Measurements from ENCODE around the gene CNIH2.
"Not testable (repeated sequence)": the region's sequence is repeated elsewhere in the genome, so short reads cannot be mapped to it uniquely, and the experiment has no call there.

The CNIH2 gene

DNA sequence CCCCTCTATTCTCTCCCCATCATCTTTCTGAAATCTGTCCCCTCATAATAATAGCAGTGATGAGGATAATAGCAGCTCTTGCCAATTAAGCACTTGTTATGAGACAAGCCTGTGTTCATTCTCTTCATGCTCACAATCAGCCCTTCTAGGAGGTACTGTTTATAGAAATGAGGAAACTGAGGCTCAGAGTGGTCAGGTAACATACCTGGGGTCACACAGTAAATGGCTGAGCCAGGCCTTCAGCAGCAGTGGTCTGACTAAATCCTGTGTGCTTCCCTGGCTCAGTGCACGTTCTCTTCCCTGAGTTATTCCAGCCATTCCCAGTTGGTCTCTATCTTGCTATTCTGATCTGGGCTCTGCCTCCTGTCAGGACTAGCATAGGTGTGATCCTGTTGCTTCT lies 3.8 kb upstream of the CNIH2 start (continued):
- no peak for TF ChIP-seq KLF7 (tag by site-specific recombination; IDR thresholded peaks at IDR 0.05; ENCODE audit: borderline replicate concordance)
- TF ChIP-seq, protein P1, sequence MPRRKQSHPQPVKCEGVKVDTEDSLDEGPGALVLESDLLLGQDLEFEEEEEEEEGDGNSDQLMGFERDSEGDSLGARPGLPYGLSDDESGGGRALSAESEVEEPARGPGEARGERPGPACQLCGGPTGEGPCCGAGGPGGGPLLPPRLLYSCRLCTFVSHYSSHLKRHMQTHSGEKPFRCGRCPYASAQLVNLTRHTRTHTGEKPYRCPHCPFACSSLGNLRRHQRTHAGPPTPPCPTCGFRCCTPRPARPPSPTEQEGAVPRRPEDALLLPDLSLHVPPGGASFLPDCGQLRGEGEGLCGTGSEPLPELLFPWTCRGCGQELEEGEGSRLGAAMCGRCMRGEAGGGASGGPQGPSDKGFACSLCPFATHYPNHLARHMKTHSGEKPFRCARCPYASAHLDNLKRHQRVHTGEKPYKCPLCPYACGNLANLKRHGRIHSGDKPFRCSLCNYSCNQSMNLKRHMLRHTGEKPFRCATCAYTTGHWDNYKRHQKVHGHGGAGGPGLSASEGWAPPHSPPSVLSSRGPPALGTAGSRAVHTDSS (tag by site-specific recombination; IDR thresholded peaks at IDR 0.05): no peak
- TF ChIP-seq ZNF529 (tag by site-specific recombination; IDR thresholded peaks at IDR 0.05; ENCODE audit: insufficient replicate concordance): no peak
- TF ChIP-seq ZXDB (tag by site-specific recombination; IDR thresholded peaks at IDR 0.05): no peak
- no peak for TF ChIP-seq ZBTB20 (tag by site-specific recombination; IDR thresholded peaks at IDR 0.05)
- TF ChIP-seq ZNF391 (tag by site-specific recombination; IDR thresholded peaks at IDR 0.05; ENCODE audit: borderline replicate concordance, low read depth): no peak

GRCh38 chr11:66275396-66275795 lies 2.6 kb upstream of the CNIH2 start:
- ChIA-PET POLR2A (no interaction called here), CTCF (interaction anchor here (0.6 kb wide), 1 partner anchor 163 kb away, joined by 3 read pairs; the partner anchor contains the start of gene MRPL11)
- H3K4me1 ChIP-seq (ENCODE audit: control insufficient read depth, insufficient read depth, low read length): no peaks in the 10 kb centered on the region
- H3K27ac ChIP-seq (ENCODE audit: extremely low read depth, low read depth, low read length): no peak overlapping the region
- no peaks in the 10 kb centered on the region for H3K9me3 ChIP-seq (ENCODE audit: control insufficient read depth, insufficient read depth, low read depth, low read length)
- no peak overlapping the region for H3K4me3 ChIP-seq (ENCODE audit: low read depth, low read length)
- H3K36me3 ChIP-seq (ENCODE audit: control insufficient read depth in 2 of 2, insufficient read depth in 1 of 2, low read length in 2 of 2): peaks cover 0 to 56% of the 10 kb centered on the region in 2 experiments; a peak in 2 of 3 replicates
- TF ChIP-seq ZSCAN16 (tag by site-specific recombination; IDR thresholded peaks at IDR 0.05): no peak
- TF ChIP-seq ZNF239 (tag by site-specific recombination; IDR thresholded peaks at IDR 0.05): no peak
- TF ChIP-seq ZNF174 (tag by site-specific recombination; IDR thresholded peaks at IDR 0.05): no peak
- TF ChIP-seq, protein P2, sequence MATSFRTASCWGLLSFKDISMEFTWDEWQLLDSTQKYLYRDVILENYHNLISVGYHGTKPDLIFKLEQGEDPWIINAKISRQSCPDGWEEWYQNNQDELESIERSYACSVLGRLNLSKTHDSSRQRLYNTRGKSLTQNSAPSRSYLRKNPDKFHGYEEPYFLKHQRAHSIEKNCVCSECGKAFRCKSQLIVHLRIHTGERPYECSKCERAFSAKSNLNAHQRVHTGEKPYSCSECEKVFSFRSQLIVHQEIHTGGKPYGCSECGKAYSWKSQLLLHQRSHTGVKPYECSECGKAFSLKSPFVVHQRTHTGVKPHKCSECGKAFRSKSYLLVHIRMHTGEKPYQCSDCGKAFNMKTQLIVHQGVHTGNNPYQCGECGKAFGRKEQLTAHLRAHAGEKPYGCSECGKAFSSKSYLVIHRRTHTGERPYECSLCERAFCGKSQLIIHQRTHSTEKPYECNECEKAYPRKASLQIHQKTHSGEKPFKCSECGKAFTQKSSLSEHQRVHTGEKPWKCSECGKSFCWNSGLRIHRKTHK (tag by site-specific recombination; IDR thresholded peaks at IDR 0.05): no peak
- no peak for TF ChIP-seq HOXA7 (CRISPR knock-in tag; IDR thresholded peaks at IDR 0.05; ENCODE audit: borderline replicate concordance)

DNA sequence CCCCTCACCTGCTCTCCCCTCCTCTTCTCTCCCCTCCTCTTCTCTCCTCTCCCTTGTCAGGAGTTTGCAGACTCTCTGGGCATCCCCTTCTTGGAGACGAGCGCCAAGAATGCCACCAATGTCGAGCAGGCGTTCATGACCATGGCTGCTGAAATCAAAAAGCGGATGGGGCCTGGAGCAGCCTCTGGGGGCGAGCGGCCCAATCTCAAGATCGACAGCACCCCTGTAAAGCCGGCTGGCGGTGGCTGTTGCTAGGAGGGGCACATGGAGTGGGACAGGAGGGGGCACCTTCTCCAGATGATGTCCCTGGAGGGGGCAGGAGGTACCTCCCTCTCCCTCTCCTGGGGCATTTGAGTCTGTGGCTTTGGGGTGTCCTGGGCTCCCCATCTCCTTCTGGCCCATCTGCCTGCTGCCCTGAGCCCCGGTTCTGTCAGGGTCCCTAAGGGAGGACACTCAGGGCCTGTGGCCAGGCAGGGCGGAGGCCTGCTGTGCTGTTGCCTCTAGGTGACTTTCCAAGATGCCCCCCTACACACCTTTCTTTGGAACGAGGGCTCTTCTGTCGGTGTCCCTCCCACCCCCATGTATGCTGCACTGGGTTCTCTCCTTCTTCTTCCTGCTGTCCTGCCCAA lies 1.9 kb upstream of the CNIH2 start:
- POLR2A ChIA-PET: no interaction called here
- no peaks in the 10 kb centered on the region for H3K9me3 ChIP-seq (ENCODE audit: control insufficient read depth, insufficient read depth, low read depth, low read length)
- TF ChIP-seq ZNF341 (tag by site-specific recombination; IDR thresholded peaks at IDR 0.05; ENCODE audit: low read depth) (peak; percentile 85), ZNF626 (tag by site-specific recombination; IDR thresholded peaks at IDR 0.05) (no peak)
- H3K27ac ChIP-seq (ENCODE audit: extremely low read depth, low read depth, low read length): no peak overlapping the region
- no peak overlapping the region for H3K4me3 ChIP-seq (ENCODE audit: low read depth, low read length)
- H3K4me1 ChIP-seq (ENCODE audit: control insufficient read depth, insufficient read depth, low read length): no peaks in the 10 kb centered on the region
- peaks cover 0 to 51% of the 10 kb centered on the region in 2 experiments; a peak in 2 of 3 replicates for H3K36me3 ChIP-seq (ENCODE audit: control insufficient read depth in 2 of 2, insufficient read depth in 1 of 2, low read length in 2 of 2)
- CTCF ChIA-PET: interaction anchor here (0.6 kb wide), 1 partner anchor 163 kb away, joined by 3 read pairs; the partner anchor contains the start of gene MRPL11

- ChIA-PET POLR2A (interaction anchor here (1.6 kb wide), 1 partner anchor 8 kb away, joined by 5 read pairs; the partner anchor contains the start of gene RAB1B), CTCF (interaction anchor here (1.0 kb wide), 1 partner anchor 35 kb away, joined by 4 read pairs; no protein-coding TSS in a partner anchor)
- not testable (repeated sequence) for H3K27ac ChIP-seq (ENCODE audit: extremely low read depth, low read depth, low read length); H3K4me3 ChIP-seq (ENCODE audit: low read depth, low read length); H3K4me1 ChIP-seq (ENCODE audit: control insufficient read depth, insufficient read depth, low read length); H3K9me3 ChIP-seq (ENCODE audit: control insufficient read depth, insufficient read depth, low read depth, low read length)
- peaks cover 0 to 49% of the 10 kb centered on the region in 2 experiments; a peak in 2 of 3 replicates for H3K36me3 ChIP-seq (ENCODE audit: control insufficient read depth in 2 of 2, insufficient read depth in 1 of 2, low read length in 2 of 2)
Measured at GRCh38 chr11:66276619-66277018, 1.4 kb upstream of the CNIH2 start.

- not testable (repeated sequence) for H3K27ac ChIP-seq (ENCODE audit: extremely low read depth, low read depth, low read length); H3K4me1 ChIP-seq (ENCODE audit: control insufficient read depth, insufficient read depth, low read length); H3K9me3 ChIP-seq (ENCODE audit: control insufficient read depth, insufficient read depth, low read depth, low read length); H3K4me3 ChIP-seq (ENCODE audit: low read depth, low read length)
- H3K36me3 ChIP-seq (ENCODE audit: control insufficient read depth in 2 of 2, insufficient read depth in 1 of 2, low read length in 2 of 2): peaks cover 0 to 44% of the 10 kb centered on the region in 2 experiments; a peak in 1 of 3 replicates
- ChIA-PET CTCF (interaction anchor here (1.0 kb wide), 1 partner anchor 35 kb away, joined by 4 read pairs; no protein-coding TSS in a partner anchor), POLR2A (interaction anchor here (1.1 to 1.6 kb wide), 2 partner anchors 9 to 12 kb away, joined by 3 to 5 read pairs; partner anchors contain the start of genes RAB1B and YIF1A)
Measured at GRCh38 chr11:66277064-66277463, 911 bp upstream of the CNIH2 start.
